ENCODE data around the gene ZNF576. TPM values are rescaled to one million over a fixed set of nuclear protein-coding genes. Genes with fewer than 3 reads are reported as not detected.
"Not testable (repeated sequence)": the region's sequence is repeated elsewhere in the genome, so short reads cannot be mapped to it uniquely, and the experiment has no call there.

ZNF576 gene, protein sequence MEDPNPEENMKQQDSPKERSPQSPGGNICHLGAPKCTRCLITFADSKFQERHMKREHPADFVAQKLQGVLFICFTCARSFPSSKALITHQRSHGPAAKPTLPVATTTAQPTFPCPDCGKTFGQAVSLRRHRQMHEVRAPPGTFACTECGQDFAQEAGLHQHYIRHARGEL
- total RNA-seq (19.5 and 20.3 TPM in 2 replicates), polyA plus RNA-seq (27.7 and 38.3 TPM in 2 replicates), polyA minus RNA-seq (6.9 and 8.5 TPM in 2 replicates), Bru-seq, nascent RNA (percentile 67 among the genes with signal in this experiment), BruChase-seq, experiment 1, labeled RNA remaining after a 6-hour chase (percentile 69 among the genes with signal in this experiment), BruChase-seq, experiment 2, labeled RNA remaining after a 2-hour chase (percentile 82 among the genes with signal in this experiment)
- 15.7 and 19.2 TPM in 2 replicates for polyA plus RNA-seq (2011; cell fraction: cytosol; rRNA removed)
- 6.8 and 7.3 TPM in 2 replicates for polyA plus RNA-seq (2011; cell fraction: nucleus; rRNA removed)
- polyA plus RNA-seq (2012), result 14.8 and 16.0 TPM in 2 replicates
- 5.0 TPM for polyA minus RNA-seq (2011; cell fraction: cytosol; rRNA and poly(A)+ RNA removed)
- 6.8 and 9.3 TPM in 2 replicates for polyA minus RNA-seq (2011; cell fraction: nucleus; rRNA and poly(A)+ RNA removed)
- long read RNA-seq, transcript ZNF576-201 (3 exons, 2,566 nt), result major isoform, 31 of 50 reads
- long read RNA-seq, transcript ZNF576-205 (3 exons, 830 nt), result minor isoform, 9 of 50 reads
- long read RNA-seq, partial matches to known transcripts, result 1 of 50 reads
- long read RNA-seq, other reads (novel, unspliced or antisense), result 1 of 50 reads

DNA sequence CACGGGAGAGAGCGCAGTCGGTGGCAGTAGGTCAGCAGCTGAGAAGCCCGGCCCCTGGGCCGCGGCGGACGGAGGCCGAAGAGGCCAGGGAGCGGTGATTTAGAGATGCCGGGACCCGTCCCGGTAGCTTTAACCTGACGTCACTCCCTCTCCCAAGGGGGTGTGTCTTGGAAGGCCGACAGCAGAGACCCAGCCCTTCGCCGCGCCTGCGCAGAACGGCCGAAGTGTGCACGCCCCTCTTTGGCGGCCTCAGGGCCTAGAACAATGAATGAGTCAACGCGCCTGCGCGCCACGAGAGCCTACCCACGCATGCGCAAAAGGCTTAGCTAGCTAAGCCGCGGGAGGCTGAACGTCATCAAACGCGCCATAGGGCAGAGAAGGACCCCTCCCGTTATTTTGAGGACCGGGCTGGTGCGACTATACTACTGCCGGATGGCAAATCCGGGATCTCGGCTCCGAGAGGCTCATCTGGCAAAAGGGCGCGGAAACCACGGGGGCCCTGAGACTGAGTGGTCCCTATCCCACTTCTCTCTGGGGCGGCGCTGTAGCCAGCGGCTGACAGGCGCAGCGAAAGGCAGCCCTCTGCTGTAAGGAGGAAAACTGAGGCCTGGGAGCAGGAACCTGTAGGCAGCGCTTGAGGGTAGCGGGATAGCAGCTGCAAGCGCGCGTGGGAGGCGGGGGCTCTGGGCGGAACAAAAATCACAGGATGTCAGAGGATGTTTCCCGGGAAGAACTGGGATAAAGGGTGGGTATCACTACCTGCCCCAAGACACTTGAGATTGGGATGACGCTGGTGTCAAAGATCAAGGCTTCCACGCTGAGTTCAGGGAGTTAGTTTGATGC lies at the start of gene ZNF576, which contains the start of gene IRGQ:
ZNF576 (plus strand) TSS at position 597 of the 843 bp plus-strand sequence. CDS start 514 bp downstream, outside the sequence.
IRGQ (minus strand) TSS at position 136 of the 843 bp plus-strand sequence. CDS start 796 bp downstream, outside the sequence.
- peak within 1 kb of the TSS; percentile 66 for H2AFZ ChIP-seq (ENCODE audit: low read depth, low read length)
- H3K4me3 ChIP-seq (replicated peaks in 1 of 3; ENCODE audit: insufficient read depth in 1 of 3, low read depth in 1 of 3, low read length in 3 of 3), result peak within 1 kb of the TSS; percentile 69 to 89 (median 74)
- peaks cover 12 to 26% of the 10 kb centered on the region in 2 experiments for H3K36me3 ChIP-seq (ENCODE audit: control insufficient read depth in 2 of 2, extremely low read depth in 1 of 2, insufficient read depth in 2 of 2, low read length in 2 of 2)
- no peaks in the 10 kb centered on the region for H4K20me1 ChIP-seq (replicated peaks; ENCODE audit: control insufficient read depth, extremely low read depth, insufficient read depth, low read length)
- no peaks in the 10 kb centered on the region for H3K9me1 ChIP-seq (replicated peaks; ENCODE audit: control insufficient read depth, extremely low read depth, insufficient read depth, low read length)
- CTCF ChIA-PET, result interaction anchor here (0.6 to 5.7 kb wide), 15 partner anchors 11 to 213 kb away, joined by 3 to 158 read pairs (median 5); partner anchors contain the start of genes PINLYP, XRCC1 and ZNF575
- peak within 1 kb of the TSS; percentile 95 for H3K4me2 ChIP-seq (ENCODE audit: insufficient read depth, low read length)
- H3K27ac ChIP-seq (ENCODE audit: insufficient read depth, low read depth, low read length), result peak within 1 kb of the TSS; percentile 96
- H3K79me2 ChIP-seq (ENCODE audit: control insufficient read depth, insufficient read depth, low read length), result peaks cover 40% of the 10 kb centered on the region
- no peaks in the 10 kb centered on the region for H3K27me3 ChIP-seq (ENCODE audit: control insufficient read depth in 2 of 2, insufficient read depth in 2 of 2, low read length in 2 of 2)
- peak; percentile 100 for DNase-seq (ENCODE audit: low read depth, low spot score)
- intact Hi-C loops (cut with micrococcal nuclease) (loop anchor here (1.0 kb wide), 8 partner anchors 21 to 189 kb away; partner anchors contain the start of genes PINLYP, XRCC1, ZNF428 and ZNF575), dilution Hi-C loops (cut with MboI; ENCODE audit: extremely low pct_ligation_motif_present, low sequenced_read_pairs) (no loop called here)
- no peaks in the 10 kb centered on the region for H3K9me3 ChIP-seq (replicated peaks; ENCODE audit: control insufficient read depth, insufficient read depth, low read length)
- peak; percentile 100 for FAIRE-seq
- peak within 1 kb of the TSS; percentile 98 for H3K9ac ChIP-seq (replicated peaks; ENCODE audit: extremely low read depth, insufficient read depth, low read length)
- peak; percentile 81 for TF ChIP-seq POLR2A (IDR thresholded peaks at IDR 0.05; ENCODE audit: low read depth, low read length)
- no peak for TF ChIP-seq GATA2 (IDR thresholded peaks at IDR 0.05; ENCODE audit: insufficient read depth, insufficient read length, low read depth, low read length)
- peak; percentile 65 for TF ChIP-seq MAX (IDR thresholded peaks at IDR 0.05; ENCODE audit: insufficient read depth, insufficient read length)
- TF ChIP-seq POLR2AphosphoS5 (IDR thresholded peaks at IDR 0.05; ENCODE audit: insufficient read depth, low read depth, low read length), result peak; percentile 68
- no peak for TF ChIP-seq EZH2 (IDR thresholded peaks at IDR 0.05; ENCODE audit: borderline replicate concordance, low read depth, low read length, severe bottlenecking)
- TF ChIP-seq JUN (IDR thresholded peaks at IDR 0.05; ENCODE audit: borderline replicate concordance, insufficient read depth, insufficient read length, low read depth), result peak; percentile 62
- BruUV-seq (replicated peaks), result no TSS peak
- POLR2A ChIA-PET, result interaction anchor here (0.7 to 0.9 kb wide), 2 partner anchors 35 to 72 kb away, joined by 3 to 6 read pairs; no protein-coding TSS in a partner anchor
- peaks cover 24% of the 10 kb centered on the region for H3K4me1 ChIP-seq (ENCODE audit: control insufficient read depth, extremely low read depth, insufficient read depth, low read length)

- FAIRE-seq; BruUV-seq (replicated peaks); H3K9ac ChIP-seq (replicated peaks; ENCODE audit: extremely low read depth, insufficient read depth, low read length); H3K4me3 ChIP-seq (replicated peaks in 1 of 3; ENCODE audit: insufficient read depth in 1 of 3, low read depth in 1 of 3, low read length in 3 of 3); H3K9me1 ChIP-seq (replicated peaks; ENCODE audit: control insufficient read depth, extremely low read depth, insufficient read depth, low read length); intact Hi-C loops (cut with micrococcal nuclease); DNase-seq (ENCODE audit: low read depth, low spot score); H3K79me2 ChIP-seq (ENCODE audit: control insufficient read depth, insufficient read depth, low read length); H3K27me3 ChIP-seq (ENCODE audit: control insufficient read depth in 2 of 2, insufficient read depth in 2 of 2, low read length in 2 of 2); dilution Hi-C loops (cut with MboI; ENCODE audit: extremely low pct_ligation_motif_present, low sequenced_read_pairs); POLR2A ChIA-PET; H3K4me1 ChIP-seq (ENCODE audit: control insufficient read depth, extremely low read depth, insufficient read depth, low read length); CTCF ChIA-PET; H4K20me1 ChIP-seq (replicated peaks; ENCODE audit: control insufficient read depth, extremely low read depth, insufficient read depth, low read length); H3K4me2 ChIP-seq (ENCODE audit: insufficient read depth, low read length); H2AFZ ChIP-seq (ENCODE audit: low read depth, low read length); H3K9me3 ChIP-seq (replicated peaks; ENCODE audit: control insufficient read depth, insufficient read depth, low read length); H3K27ac ChIP-seq (ENCODE audit: insufficient read depth, low read depth, low read length): not testable (repeated sequence)
- peaks cover 2 to 40% of the 10 kb centered on the region in 2 experiments for H3K36me3 ChIP-seq (ENCODE audit: control insufficient read depth in 2 of 2, extremely low read depth in 1 of 2, insufficient read depth in 2 of 2, low read length in 2 of 2)
Observed at GRCh38 chr19:43547926-43548325, 48.5 kb upstream of the ZNF576 start.

Measured in endothelial cell of umbilical vein (primary cell).